IPS-18c (cell line): ENCODE data around the gene ANP32A.

Experiments
- H3K4me3 ChIP-seq: 2 replicates; pipeline ENCODE4 v1.7.0; 2013; ENCODE audit warnings: low read depth, mild to moderate bottlenecking, low read length, moderate library complexity; ENCODE audit not compliant: insufficient read depth
- H3K9me3 ChIP-seq: one replicate; pipeline ENCODE4 v1.6.1; 2013; ENCODE audit warnings: mild to moderate bottlenecking, low read length, moderate library complexity; ENCODE audit not compliant: control insufficient read depth, insufficient read depth

Gene ANP32A

DNA sequence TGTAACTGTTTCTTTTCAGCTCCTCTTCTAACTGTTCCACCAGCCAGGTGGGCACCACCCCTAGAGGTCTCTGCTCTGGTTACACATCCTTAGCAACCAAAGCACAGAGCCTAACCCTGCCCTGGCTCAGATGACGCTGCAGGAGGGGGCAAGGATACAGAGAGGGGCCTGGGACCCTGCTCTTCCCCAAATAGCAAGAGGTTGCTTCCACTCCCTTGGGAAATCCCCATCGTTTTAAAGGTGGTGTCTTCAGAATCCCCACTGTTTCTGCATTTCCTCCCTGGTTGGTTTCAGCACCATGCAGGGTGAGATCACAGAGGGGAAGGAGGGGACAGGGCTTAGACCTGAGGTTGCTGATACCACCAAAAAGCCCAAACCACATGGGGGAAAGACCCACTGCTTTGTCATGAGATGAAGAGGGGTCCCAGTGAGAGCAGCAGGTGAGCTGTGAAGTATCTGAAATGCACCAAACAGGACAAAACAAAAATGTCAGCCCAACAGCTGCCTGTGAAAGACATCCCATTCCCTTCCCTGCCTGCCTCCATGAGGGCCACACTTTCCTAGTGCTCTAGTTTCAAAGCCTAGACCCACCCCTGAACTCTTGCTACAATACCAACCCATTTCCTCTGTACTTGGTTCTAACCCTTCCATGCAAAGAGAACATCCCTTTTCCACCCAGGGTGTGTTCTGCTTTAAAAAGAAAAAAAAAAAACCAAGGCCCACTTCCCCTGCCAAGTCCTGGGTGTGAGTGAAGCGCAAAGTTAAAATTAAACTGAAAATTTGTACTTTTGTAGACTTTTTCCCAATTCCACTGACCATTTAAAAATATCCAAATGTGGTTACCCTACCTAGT is 29.0 kb downstream of the ANP32A start:
- Histone ChIP-seq H3K9me3 (no peaks in the 10 kb centered on the region), H3K4me3 (no peak overlapping the region)

DNA sequence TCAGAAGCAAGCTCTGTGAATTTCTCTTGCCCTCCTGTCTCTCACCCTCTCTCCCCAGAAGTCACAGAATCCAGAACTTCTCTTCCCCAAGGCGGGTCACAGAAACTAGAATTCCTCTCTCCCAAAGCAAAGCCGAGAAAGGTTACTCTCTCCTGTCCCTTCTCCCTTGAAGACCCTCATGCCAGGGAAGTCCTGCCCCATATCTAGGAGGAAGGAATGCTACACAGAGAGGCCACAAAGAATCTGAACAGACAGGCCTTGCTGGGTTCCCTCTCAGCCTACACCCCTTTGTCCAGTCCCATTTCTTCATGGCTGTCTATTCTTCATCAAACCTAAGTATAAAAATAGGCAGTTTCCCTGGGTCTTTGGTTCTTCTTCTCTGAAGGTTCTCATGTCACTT is 29.8 kb downstream of the ANP32A start:
- H3K4me3 ChIP-seq, result no peak overlapping the region

DNA sequence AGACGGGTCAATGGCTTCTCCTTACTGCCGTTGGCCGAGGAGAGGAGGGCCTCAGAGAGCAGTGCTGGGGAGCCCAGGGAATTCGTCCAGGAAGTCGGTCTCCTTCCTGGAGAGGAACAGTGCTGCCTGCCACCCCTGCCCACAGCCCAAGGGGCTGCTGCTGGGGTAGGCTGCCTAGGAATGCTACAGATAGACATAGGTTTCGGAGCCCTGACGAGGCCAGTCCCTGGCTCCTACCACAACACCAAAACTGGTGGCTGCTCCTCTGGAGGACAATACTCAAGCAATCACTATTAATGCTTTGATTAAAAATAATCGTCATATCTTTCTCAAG is 30.5 kb downstream of the ANP32A start:
- Histone ChIP-seq H3K9me3 (no peaks in the 10 kb centered on the region), H3K4me3 (no peak overlapping the region)

More for the DNA sequence above, 29.8 kb downstream of the ANP32A start:
- H3K9me3 ChIP-seq, result no peaks in the 10 kb centered on the region

DNA sequence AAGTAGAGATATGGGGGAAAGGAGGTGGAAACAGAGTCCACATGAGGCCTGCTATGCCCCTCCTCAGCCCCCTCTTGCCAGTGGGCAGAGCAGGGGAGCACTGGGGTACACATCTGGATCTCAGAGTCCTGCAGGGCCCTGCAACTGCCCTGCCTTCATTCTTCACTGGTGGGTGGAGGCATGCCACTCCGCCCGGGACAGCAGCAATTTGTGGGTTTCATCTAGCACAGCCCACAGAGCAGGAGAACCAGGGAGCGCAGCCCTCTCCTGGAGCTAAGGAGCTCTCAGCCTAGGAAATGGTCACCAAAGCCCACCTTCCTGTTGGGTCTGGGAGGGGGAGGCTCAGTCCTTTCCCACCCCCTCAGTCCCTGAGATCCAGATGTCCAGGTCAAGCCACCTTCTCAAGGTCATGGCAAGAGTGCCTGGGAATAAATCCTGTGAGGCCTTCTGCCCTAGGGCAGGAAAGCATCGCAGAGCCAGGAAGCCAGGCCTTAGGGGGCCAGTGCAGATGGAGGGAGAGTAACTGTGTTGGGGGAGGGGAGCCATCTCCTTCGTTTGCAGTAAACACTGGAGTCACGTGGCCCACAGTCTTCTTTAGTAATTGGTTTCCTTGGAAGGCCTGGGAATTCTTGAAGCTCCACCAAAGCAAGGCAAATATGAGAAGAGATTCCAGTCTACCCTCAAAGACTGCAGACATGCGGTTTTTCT is 31.0 kb downstream of the ANP32A start:
- no peaks in the 10 kb centered on the region for H3K9me3 ChIP-seq
- no peak overlapping the region for H3K4me3 ChIP-seq

DNA sequence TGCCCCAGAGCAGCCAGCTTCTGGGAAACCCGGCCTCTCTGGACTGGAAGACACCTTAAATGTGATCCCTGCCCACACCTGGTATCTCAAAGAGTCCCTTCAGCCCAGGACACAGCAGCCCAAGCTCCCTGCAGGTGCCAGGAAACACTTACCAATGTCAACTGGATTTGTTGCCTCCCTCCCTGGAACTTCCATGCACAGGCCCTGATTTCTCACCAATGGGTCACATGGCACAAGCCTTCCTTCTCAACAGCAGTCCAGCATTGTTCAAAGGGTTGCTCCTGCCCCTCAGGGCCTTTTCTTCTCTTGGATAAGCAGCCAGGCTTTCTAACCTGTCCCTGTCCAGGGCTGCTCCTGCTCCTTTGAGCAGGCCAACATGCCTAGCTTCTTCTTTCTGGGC is 31.6 kb downstream of the ANP32A start:
- H3K4me3 ChIP-seq, result no peak overlapping the region

DNA sequence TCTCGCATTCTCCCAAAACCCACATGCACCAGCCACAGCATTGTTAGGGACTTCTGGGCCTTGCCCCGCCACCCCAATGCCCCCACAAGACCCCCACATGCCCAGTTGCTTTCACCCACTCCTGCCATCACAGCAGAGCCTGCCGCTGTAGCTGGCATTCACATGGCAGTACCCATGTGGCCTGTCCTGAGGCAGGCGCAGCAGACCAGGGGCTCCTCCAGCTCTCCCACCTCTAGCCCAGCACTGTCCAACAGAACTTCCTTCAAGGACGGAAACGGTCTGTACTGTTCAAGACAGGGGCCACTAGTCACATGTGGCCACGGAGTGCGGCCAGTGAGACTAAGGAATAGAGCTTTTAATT is 32.5 kb downstream of the ANP32A start:
- Histone ChIP-seq H3K4me3 (no peak overlapping the region), H3K9me3 (no peaks in the 10 kb centered on the region)

More for the DNA sequence above, 31.6 kb downstream of the ANP32A start:
- no peaks in the 10 kb centered on the region for H3K9me3 ChIP-seq

DNA sequence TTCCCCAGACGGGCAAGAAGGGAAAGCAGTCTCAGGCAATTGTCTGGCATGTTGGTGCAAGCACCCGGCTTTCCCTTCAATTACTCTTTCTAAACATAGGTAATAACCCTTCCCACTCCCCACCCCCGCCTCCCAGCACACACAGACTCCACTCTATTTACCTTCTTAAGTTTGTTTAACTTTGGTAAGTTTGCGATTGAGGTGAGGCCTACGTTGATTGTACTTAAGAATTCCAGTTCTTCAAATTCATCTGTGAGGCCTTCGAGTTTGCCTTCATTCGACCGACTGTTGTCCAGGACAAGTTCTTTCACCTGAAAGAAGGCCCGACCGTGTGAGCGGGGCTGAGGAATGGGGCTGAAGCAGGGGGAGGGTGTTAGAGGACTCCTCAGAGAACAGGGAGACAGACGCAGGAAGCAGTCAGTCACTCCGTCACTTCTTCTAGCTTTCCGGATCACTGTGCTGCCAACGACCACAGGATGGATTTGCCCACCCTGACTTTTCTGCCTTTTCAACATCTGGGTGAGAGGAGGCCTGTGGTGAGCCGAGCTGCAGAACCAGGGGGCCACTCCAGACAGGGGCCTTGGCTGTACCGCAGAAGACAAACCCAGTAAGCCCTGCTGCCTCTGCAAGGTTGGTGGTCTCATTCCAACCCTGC is 33.0 kb downstream of the ANP32A start:
- H3K4me3 ChIP-seq, result no peak overlapping the region
- H3K9me3 ChIP-seq, result no peaks in the 10 kb centered on the region

DNA sequence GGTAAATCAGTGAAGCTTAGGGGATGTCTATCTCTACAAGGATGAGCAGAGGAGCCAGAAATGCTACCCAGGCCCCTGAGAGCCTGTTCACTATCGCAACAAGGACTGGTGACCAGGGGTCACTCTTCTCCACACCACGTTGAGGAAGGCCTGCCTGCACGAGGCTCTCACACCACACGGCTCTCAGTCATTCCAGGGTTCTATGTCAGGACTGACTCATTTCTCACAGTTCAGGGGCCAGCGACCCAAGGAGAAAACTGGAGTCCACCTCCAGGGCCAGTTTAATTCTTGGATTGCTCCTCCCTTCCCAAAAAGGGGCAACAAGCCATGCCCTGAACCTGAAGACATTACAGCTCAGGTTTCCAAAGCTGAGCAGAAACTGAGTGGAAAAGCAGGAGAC is 33.9 kb downstream of the ANP32A start:
- Histone ChIP-seq H3K4me3 (no peak overlapping the region), H3K9me3 (no peaks in the 10 kb centered on the region)

DNA sequence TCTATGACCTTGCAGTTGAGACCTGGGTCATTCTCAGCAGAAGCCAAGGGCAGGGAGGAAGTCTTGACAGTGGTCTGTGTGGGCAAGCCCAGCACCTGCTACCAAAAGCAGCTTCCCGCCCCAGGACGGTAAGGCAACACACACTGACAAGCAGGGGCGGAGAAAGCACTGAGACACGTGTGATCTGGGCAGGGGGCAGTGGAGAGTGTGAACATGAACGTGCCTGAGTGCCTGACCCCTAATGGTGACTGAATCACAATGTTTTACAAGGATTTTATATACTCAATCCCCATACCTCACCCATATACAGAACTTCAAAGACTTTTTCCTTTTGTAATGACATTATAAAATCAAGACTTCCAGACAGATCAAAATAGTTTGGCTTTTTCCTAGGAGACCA is 35.2 kb downstream of the ANP32A start:
- H3K4me3 ChIP-seq, result no peak overlapping the region

DNA sequence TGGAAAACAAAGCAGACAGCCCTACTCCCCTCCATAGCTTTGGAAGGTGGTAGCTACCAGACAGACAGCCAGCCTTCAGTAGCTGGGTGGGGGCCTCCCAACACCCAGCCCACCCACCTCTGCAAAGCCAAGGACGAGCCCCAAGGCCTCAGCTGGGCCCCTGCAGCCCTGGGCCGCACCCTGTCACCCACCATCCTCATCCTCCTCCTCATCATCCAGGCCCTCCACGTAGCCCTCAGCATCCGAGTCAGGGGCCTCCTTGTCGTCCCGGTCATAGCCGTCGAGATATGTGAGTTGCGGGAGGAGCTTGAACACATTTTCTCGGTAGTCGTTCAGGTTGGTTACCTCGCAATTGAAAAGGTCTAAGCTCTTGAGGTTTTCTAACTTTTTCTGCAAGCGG is 36.5 kb downstream of the ANP32A start:
- no peak overlapping the region for H3K4me3 ChIP-seq
- no peaks in the 10 kb centered on the region for H3K9me3 ChIP-seq

More for the DNA sequence above, 35.2 kb downstream of the ANP32A start:
- H3K9me3 ChIP-seq, result no peaks in the 10 kb centered on the region

DNA sequence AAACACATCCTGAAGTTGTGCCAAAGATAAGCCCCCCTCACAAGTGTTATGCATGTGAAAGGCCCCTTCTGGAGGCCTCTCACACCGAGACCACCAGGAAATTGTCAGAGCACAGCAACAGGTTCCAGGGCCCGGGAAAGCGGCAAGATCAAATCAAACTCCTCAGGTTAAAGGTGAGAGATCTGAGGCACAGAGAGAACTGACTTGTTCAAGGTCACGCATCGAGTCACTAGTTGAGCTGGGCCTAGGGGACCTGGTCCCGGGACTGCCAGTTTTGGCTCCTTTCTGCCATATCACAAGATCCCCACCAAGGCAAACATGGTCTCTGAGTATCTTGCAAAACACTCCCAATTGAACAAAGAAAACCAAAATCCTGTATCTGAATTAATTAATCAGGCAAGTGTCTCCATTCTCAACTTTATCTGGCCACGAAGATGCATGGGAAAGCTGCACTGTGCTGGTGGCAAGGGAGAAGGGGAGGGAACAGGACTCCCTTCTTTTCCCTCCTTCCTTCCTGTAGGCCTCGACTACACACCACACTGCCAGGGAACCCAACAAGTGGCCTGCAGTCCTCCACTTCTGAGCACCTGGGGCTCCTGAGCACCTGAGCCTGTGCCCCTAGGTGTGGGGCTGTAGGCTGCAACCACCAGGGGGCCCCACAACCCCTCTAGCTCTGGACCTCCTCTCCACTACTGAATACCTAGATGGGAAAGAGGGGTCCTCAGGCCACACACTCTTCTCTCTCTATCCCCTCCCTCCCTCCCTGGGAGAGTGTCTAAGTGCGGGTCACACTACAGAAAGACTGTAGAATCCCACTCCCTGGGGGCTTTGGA is 37.3 kb downstream of the ANP32A start:
- H3K4me3 ChIP-seq, result peak overlapping the region; percentile 17; the same call in 1 of the 2 replicates

DNA sequence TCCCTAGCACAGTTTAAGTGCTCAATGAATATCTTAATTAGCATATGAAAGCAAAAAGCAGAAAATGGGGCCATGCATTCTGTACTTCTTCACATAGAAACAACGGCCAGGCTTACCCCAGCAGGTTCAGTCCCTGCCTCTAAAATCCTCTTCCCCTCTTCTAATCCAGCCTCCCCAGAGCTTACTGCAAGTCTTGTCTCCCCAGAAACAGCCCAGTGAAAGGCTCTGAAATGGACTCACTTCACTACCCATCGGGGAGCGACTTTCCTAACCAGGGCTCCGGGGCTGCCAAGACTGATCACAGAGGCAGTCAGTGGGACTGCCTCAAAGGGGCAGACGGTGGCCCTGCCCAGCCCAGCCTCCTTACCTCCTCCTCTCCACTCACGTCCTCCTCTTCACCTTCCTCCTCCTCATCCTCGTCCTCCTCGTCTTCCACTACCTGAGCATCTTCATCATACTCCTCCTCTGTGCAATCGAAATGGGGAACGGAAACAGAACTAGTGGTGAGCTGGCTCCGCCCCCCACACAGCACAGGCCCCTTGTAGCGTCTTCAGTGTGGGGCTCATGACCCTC is 38.0 kb downstream of the ANP32A start:
- Histone ChIP-seq H3K4me3 (no peak overlapping the region), H3K9me3 (no peaks in the 10 kb centered on the region)

More for the DNA sequence above, 37.3 kb downstream of the ANP32A start:
- H3K9me3 ChIP-seq, result no peaks in the 10 kb centered on the region

DNA sequence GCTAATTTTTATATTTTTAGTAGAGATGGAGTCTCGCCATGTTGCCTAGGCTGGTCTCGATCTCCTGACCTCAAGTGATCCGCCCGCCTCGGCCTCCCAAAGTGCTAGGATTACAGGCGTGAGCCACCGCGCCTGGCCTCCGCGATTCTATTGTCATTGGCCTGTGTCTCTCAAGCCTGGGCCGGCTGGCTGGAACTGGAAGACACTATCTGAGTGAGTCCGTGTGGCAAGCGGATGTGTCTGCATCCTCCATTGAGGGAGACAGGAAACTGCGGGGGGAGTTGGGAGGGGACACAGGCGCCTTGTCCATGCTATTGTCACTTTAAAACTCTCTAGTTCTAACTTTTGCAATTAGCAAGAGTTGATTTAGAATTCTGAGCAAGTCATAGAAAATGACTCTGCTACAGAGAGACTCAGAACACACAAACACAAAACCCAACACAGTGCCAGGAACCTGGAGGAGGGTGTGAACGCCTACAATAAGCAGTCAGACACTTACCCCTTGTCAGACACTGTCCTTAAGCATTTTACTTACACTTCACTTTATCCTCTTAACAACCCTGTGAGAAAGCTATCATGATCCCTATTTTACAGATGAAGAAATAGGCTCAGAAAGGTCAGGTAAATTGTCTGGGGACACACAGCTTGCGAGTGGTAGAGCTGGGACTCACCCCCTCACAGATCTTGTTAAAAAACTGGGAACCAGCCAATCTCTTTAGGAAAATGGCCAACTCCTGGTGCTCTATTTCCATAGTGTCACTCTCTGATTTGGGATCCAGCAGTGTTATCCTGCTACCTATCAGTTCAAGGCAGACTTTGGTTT is 38.7 kb downstream of the ANP32A start:
- no peak overlapping the region for H3K4me3 ChIP-seq
- no peaks in the 10 kb centered on the region for H3K9me3 ChIP-seq

DNA sequence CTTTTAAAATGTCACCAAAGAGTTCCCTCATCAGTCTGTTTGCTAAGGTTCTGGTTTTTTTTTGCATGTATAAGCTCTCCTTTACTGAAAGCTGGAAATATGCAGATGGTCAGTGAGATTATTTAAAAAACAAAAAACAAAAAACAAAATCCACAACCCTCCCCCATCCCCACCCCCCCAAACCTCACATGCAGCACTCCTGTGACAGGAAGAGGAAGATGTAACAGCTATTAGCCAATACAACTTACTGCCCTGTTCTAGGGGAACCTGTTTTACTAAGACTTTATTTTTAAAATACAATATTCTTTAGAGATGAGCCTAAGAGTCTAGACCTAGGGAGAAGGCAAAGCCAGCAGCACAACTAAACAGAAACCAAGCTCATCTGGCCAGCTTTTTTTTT is 39.5 kb downstream of the ANP32A start:
- no peaks in the 10 kb centered on the region for H3K9me3 ChIP-seq

DNA sequence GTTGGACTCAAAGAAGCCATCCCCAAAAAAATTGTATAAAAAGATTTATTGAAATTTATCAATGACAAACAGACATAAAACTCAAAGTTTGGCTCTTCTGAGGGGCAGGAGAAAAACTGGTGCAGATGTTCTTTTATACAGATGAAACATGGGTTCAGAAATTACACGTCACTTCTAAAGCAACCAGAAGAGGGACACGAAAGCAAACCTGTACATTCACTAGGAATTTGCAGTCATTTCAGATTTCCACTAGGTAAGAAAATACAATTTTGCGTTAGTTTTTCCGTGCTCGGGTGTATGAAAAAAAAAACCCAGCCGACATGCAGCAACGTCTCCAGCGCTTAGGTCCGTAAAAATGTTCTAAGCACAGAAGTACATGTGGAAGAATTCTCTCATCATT is 41.8 kb downstream of the ANP32A start:
- H3K4me3 ChIP-seq, result no peak overlapping the region

More for the DNA sequence above, 39.5 kb downstream of the ANP32A start:
- no peak overlapping the region for H3K4me3 ChIP-seq

More for the DNA sequence above, 41.8 kb downstream of the ANP32A start:
- H3K9me3 ChIP-seq, result no peaks in the 10 kb centered on the region
